Ishikawa (cell line): ENCODE results near the gene AGA.

Source experiments
- CEBPB ChIP-seq: IDR thresholded peaks from 2 replicates; pipeline ENCODE4 v1.6.1; 2012
- CREB1 ChIP-seq: IDR thresholded peaks from 2 replicates; pipeline ENCODE4 v1.6.1; 2012; ENCODE audit warnings: low read depth
- EGR1 ChIP-seq: IDR thresholded peaks from 2 replicates; pipeline ENCODE4 v1.6.1; 2012
- EP300 ChIP-seq: IDR thresholded peaks from 2 replicates; pipeline ENCODE4 v1.6.1; 2012; ENCODE audit warnings: borderline replicate concordance
- FOXM1 ChIP-seq: IDR thresholded peaks from 2 replicates; pipeline ENCODE4 v1.6.1; 2012; ENCODE audit warnings: low read depth, borderline replicate concordance
- NFIC ChIP-seq: IDR thresholded peaks from 2 replicates; pipeline ENCODE4 v1.6.1; 2012
- RAD21 ChIP-seq: IDR thresholded peaks from 2 replicates; pipeline ENCODE4 v1.6.1; 2012; ENCODE audit warnings: low read depth
- REST ChIP-seq: IDR thresholded peaks from 2 replicates; pipeline ENCODE4 v1.6.1; 2012; ENCODE audit warnings: low read depth, mild to moderate bottlenecking
- TAF1 ChIP-seq: IDR thresholded peaks from 2 replicates; pipeline ENCODE4 v1.6.1; 2012; ENCODE audit warnings: low read depth, mild to moderate bottlenecking
- TCF12 ChIP-seq: IDR thresholded peaks from 2 replicates; pipeline ENCODE4 v1.6.1; 2012; ENCODE audit warnings: low read depth
- TEAD4 ChIP-seq: IDR thresholded peaks from 2 replicates; pipeline ENCODE4 v1.6.1; 2012
- USF1 ChIP-seq: IDR thresholded peaks from 2 replicates; pipeline ENCODE4 v1.6.1; 2012
- YY1 ChIP-seq: IDR thresholded peaks from 2 replicates; pipeline ENCODE4 v1.6.1; 2012; ENCODE audit warnings: low read depth
- ZBTB7A ChIP-seq: IDR thresholded peaks from 2 replicates; pipeline ENCODE4 v1.6.1; 2012; ENCODE audit warnings: low read depth
- TF ChIP-seq, protein P1 (sequence below): IDR thresholded peaks from 2 replicates; pipeline ENCODE4 v1.6.1; 2012

Gene AGA

DNA sequence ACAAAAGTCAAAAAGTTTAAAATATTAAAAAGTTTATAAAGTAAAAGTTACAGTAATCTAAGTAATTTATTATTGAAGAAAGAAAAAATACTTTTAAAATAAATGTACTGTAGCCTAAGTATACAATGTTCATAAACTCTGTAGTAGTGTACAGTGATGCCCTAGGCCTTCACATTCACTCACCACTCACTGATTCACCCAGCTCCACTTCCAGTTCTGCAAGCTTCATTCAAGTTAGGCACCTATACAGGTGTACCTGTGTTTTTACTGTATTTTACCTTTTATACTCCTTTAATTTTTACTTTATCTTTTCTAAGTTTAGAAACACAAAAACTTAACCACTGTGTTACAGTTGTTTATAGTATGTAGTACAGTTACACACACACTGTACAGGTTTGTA lies 40.1 kb upstream of the AGA start:
- TF ChIP-seq EP300 (no peak), YY1 (no peak), TCF12 (no peak), REST (no peak), CREB1 (no peak), EGR1 (no peak), FOXM1 (no peak), TAF1 (no peak), RAD21 (no peak), NFIC (no peak), TEAD4 (no peak), CEBPB (no peak), USF1 (no peak), ZBTB7A (no peak)
- TF ChIP-seq, protein P1, sequence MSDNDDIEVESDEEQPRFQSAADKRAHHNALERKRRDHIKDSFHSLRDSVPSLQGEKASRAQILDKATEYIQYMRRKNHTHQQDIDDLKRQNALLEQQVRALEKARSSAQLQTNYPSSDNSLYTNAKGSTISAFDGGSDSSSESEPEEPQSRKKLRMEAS: no peak

- no peak for TF ChIP-seq FOXM1
- no peak for TF ChIP-seq CEBPB
These were observed 38.6 kb upstream of the AGA start for GRCh38 chr4:177480795-177481194.

- no peak for TF ChIP-seq CREB1
- TF ChIP-seq, protein P1: no peak
- no peak for TF ChIP-seq TEAD4
- no peak for TF ChIP-seq FOXM1
- no peak for TF ChIP-seq YY1
- no peak for TF ChIP-seq RAD21
- no peak for TF ChIP-seq ZBTB7A
- no peak for TF ChIP-seq NFIC
- no peak for TF ChIP-seq EP300
These were observed 36.8 kb upstream of the AGA start for GRCh38 chr4:177479063-177479462.

DNA sequence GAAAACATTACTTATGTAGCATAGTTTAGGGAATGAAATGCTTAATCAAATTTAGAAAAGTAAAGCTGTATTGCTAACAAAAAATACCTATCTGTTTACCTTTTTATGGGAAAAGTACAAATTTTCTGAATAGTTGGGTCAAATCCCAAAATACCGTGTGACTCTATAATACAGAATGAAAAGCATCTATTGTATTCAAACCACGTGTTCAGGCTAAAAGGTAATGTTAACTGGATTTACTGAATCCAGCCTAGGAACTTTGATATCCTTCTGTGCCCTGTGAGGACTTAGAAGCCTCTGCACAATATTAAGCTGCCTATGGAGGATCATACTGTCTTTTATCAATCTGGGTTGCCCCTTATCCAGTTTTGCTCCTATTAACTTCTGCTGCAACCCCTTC lies 36.3 kb upstream of the AGA start:
- TF ChIP-seq RAD21 (no peak), EP300 (no peak), TCF12 (no peak), TEAD4 (no peak), TAF1 (no peak), FOXM1 (no peak), NFIC (no peak)
- TF ChIP-seq, protein P1: no peak

DNA sequence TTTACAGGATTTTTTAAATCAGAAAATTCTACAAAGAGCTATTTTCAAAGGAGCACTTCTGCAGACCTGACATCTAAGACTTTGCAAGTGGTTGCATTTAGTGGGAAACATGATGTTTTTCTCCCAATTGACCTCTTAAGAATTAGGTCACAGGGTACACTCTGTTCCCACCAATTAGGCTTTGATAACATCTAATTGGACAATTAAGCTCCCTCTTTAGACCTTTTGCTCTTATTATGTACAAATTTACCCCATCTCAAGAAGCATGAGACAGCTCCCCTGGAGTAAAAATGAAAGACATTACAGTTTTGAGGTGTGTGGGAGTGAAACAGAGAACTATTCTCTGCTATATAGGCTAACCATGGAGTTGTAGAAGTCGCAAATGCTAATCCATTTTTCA lies 31.8 kb upstream of the AGA start:
- TF ChIP-seq NFIC (no peak), CREB1 (no peak), TAF1 (no peak), REST (no peak), YY1 (no peak), EGR1 (no peak), RAD21 (no peak), CEBPB (no peak), TEAD4 (no peak), EP300 (no peak), FOXM1 (no peak), TCF12 (no peak), USF1 (no peak), ZBTB7A (no peak)
- TF ChIP-seq, protein P1: no peak

GRCh38 chr4:177464026-177464425 lies 21.8 kb upstream of the AGA start:
- no peak for TF ChIP-seq NFIC
- no peak for TF ChIP-seq REST
- TF ChIP-seq RAD21: no peak
